AG09319 (cell line): Measurements from ENCODE around the gene COL26A1.
"Not testable (repeated sequence)": the region's sequence is repeated elsewhere in the genome, so short reads cannot be mapped to it uniquely, and the experiment has no call there.

ENCODE experiments used
- DNase-seq: peaks from one replicate; pipeline ENCODE4 v3.0.0-alpha.2; 2010; ENCODE audit warnings: low read depth; ENCODE audit errors: extremely low read depth
- CTCF ChIP-seq: IDR thresholded peaks from 2 replicates; pipeline ENCODE4 v1.5.1; 2011; ENCODE audit warnings: low read depth, mild to moderate bottlenecking, inconsistent platforms, low read length, moderate library complexity

The COL26A1 gene

GRCh38 chr7:101332026-101332425 lies 30.6 kb upstream of the COL26A1 start:
- no peak for DNase-seq
- TF ChIP-seq CTCF: no peak

DNA sequence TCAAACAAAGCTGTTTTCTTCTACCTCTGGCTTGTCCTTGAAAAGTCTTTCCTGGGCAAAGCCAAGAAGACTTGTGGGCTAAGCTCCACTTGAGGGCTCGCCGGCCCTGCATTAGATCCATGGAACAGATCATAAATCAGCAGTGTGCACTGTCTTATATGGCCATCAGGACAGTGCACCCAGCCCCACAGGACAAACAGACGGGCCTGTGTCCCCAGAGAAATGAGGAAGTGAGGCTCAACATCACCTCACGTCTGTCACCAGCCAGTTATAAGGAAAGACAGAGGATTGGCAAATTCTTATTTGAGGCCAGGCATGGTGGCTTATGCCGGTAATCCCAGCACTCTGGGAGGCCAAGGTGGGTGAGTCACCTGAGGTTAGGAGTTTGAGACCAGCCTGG lies 28.8 kb upstream of the COL26A1 start:
- DNase-seq: no peak
- TF ChIP-seq CTCF: no peak

GRCh38 chr7:101340379-101340778 lies 22.3 kb upstream of the COL26A1 start:
- no peak for DNase-seq
- no peak for TF ChIP-seq CTCF

DNA sequence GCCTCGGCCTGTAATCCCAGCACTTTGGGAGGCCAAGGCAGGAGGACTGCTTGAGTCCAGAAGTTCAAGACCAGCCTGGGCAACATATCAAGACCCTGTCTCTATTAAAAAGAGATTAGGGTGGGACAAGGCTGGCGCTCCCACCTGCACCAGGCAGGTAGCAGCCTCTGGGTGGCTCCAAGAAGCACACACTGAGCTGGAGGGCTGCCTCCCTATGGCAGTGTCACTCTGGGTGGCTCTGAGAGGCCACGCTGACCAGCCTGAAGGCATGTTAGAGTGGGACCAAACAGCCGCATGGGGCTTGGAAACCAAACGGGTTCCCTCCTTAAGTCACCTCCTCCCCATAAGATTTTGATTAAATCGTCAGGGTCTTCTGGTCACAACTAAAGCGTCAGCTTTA lies 19.8 kb upstream of the COL26A1 start:
- no peak for TF ChIP-seq CTCF
- no peak for DNase-seq

GRCh38 chr7:101347477-101347876 lies 15.2 kb upstream of the COL26A1 start:
- TF ChIP-seq CTCF: no peak
- DNase-seq: no peak

DNA sequence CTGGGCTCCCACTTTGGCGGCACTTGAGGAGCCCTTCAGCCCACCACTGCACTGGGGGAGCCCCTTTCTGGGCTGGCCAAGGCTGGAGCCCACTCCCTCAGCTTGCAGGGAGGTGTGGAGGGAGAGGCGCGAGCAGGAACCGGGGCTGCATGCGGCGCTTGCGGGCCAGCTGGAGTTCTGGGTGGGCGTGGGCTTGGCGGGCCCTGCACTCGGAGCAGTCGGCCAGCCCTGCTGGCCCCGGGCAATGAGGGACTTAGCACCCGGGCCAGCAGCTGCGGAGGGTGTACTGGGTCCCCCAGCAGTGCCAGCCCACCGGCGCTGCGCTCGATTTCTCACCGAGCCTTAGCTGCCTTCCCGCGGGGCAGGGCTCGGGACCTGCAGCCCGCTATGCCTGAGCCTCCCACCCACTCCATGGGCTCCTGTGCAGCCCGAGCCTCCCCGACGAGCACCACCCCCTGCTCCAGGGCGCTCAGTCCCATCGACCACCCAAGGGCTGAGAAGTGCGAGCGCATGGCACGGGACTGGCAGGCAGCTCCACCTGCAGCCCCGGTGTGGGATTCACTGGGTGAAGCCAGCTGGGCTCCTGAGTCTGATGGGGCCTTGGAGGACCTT lies 14.1 kb upstream of the COL26A1 start:
- not testable (repeated sequence) for DNase-seq

DNA sequence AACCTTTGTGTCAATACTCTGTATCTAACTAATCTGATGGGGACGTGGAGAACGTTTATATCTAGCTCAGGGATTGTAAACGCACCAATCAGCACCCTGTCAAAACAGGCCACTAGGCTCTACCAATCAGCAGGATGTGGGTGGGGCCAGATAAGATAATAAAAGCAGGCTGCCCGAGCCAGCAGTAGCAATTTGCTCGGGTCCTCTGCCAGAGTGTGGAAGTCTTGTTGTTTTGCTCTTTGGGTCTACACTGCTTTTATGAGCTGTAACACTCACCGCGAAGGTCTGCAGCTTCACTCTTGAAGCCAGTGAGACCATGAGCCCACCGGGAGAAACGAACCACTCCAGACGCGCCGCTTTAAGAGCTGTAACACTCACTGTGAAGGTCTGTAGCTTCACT lies 13.4 kb upstream of the COL26A1 start:
- not testable (repeated sequence) for DNase-seq

DNA sequence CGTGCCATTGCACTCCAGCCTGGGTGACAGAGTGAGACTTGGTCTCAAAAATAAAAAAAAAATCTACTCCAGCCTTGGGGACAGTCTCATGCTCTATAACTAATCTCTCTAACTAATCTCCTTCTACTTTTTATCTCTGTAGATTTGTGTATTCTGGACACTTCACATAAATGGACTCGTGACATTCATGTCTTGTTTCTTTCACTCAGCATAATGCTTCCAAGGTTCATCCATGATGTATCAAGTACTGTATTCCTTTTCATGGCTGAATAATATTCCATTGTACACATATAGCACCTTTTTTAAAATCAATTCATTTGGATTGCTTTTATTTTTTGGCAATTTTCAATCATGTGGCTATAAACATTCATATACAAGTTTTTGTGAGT lies 9.8 kb upstream of the COL26A1 start:
- no peak for TF ChIP-seq CTCF
- DNase-seq: no peak

DNA sequence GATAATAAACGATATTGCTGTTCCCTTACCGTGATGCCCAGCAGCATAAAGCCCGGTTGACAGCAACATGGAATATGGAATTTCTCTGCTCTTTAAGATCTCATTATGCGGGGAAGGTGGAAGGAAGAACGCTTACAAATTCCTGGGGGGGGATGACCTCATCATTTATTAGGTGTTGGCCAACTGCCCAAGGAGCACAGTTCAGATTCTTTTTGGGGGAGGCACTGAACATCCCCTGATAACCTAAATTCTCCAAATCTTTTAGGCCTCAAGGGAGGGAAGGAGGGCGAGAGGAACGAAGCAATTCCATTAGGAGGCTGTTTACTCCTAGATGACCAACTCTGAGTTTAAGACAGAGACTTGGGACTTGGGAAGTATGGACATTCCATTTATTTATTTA lies 5.2 kb upstream of the COL26A1 start:
- DNase-seq: no peak
- no peak for TF ChIP-seq CTCF
